GM23338 (cell line): ENCODE data around the gene DHX36.

ENCODE experiments used
- CREB1 ChIP-seq: fragments of 250-450 bp; sonication (Bioruptor Pico); IDR thresholded peaks from 2 replicates; pipeline ENCODE4 v1.5.0; 2020; ENCODE audit warnings: low read depth, mild to moderate bottlenecking, moderate library complexity
- CTCF ChIP-seq, 2 experiments: fragments of 200-600 bp in 1 of 2; sonication (generic) in 1 of 2; conservative IDR thresholded peaks; 2 replicates each; pipeline versions ENCODE4 v1.5.1 to v1.6.1; 2016 to 2017; ENCODE audit warnings: antibody characterized with exemption in 2 of 2, low read depth in 2 of 2, mild to moderate bottlenecking in 2 of 2, moderate library complexity in 1 of 2
- EZH2 ChIP-seq: fragments of 200-600 bp; sonication (generic); IDR thresholded peaks from one replicate; pipeline ENCODE4 v1.8.0; 2017; ENCODE audit warnings: antibody characterized with exemption, mild to moderate bottlenecking, low read depth; ENCODE audit not compliant: unreplicated experiment
- POLR2AphosphoS5 ChIP-seq: IDR thresholded peaks from 2 replicates; pipeline ENCODE4 v1.6.1; 2016; ENCODE audit warnings: antibody characterized with exemption, low read depth

DNA sequence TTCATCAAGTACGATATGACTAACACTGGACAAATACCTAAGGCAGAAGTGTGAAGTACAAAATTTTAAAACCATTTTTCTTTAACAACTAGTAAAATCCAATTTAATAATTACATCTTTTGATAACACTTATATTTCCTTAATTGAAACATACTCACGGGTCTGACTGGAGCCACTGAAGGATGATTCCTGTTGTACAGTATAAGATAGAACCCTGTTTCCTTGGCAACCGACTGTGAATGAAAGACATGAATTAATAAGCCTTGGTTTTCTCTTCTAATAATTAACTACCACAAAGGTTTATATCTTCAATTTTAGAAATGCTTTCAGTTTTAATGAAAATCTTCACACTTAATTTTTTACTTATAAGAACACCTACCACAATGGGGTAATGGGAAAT is 19.4 kb downstream of the DHX36 start:
- TF ChIP-seq CTCF (conservative IDR thresholded peaks at IDR 0.05; ENCODE audit: low read depth in 2 of 2): no peak
- no peak for TF ChIP-seq POLR2AphosphoS5
- TF ChIP-seq CREB1: no peak
- TF ChIP-seq EZH2: no peak
